ENCODE data around the gene TESK2. TPM values are rescaled to one million over a fixed set of nuclear protein-coding genes. Genes with fewer than 3 reads are reported as not detected.
A peak's percentile ranks its signal among the peaks of the same experiment; 100 is the strongest.
"Not testable (repeated sequence)": the region's sequence is repeated elsewhere in the genome, so short reads cannot be mapped to it uniquely, and the experiment has no call there.

The TESK2 gene
- total RNA-seq, 2 donors from 2014 or later: 5.9 to 8.8 TPM

DNA sequence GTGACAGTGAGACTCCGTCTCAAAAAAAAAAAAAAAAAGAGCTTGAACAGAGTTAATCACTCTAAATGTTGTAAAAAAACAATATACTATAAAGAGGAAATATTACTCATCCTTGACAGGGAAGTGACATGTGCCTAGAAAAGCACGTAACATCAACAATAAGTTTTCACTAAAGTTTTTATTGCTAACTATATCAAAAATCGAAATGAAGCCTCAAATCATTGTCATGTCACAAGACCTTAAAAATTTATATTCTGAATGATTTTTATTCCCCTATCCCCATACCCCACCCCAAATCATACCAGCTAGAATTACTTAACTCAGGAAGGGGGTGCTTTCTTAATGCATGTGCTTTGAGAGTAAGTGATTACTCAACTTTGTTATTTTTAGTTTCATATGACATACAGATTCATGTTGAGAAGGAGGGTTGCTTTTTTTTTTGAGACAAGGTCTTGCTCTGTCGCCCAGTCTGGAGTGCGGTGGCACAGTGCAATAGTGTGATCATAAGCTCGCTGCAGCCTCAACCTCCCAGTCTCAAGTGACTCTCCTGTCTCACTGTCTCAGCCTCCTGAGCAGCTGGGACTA is 97.2 kb downstream of the TESK2 start:
- H3K36me3 Mint-ChIP-seq (ENCODE audit: insufficient read depth in 2 of 2): no peaks in the 10 kb centered on the region
- H3K4me3 Mint-ChIP-seq: peak overlapping the region in 1 of 2 donors; percentile 36
- no peaks in the 10 kb centered on the region for H3K27me3 Mint-ChIP-seq (ENCODE audit: low read depth)
- no peaks in the 10 kb centered on the region for H3K9me3 Mint-ChIP-seq
- peak overlapping the region; percentile 89 for H3K27ac Mint-ChIP-seq
- ATAC-seq (replicated peaks in 1 of 2): peak; percentile 87 to 88
- DNase-seq: peak; percentile 9 to 25
- peaks cover 14% of the 10 kb centered on the region for H3K4me1 Mint-ChIP-seq (ENCODE audit: low read depth)

DNA sequence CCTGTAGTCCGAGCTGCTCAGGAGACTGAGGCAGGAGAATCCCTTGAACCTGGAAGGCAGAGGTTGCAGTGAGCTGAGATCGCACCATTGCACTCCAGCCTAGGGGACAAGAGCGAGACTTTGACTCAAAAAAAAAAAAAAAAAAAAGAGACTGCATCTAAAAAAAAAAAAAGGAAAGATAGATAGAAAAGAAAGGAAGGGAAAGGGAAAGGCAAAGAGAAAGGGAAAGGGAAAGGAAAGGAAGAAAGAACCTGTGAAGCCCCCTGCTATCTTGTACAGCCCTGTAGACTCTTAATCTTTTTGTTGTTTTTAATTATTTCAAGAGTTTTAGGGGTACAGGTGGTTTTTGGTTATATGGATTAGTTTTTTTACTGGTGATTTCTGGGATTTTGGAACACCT is 104.7 kb downstream of the TESK2 start:
- Mint-ChIP-seq H3K27ac (no peak overlapping the region), H3K4me3 (no peak overlapping the region), H3K9me3 (no peaks in the 10 kb centered on the region), H3K27me3 (ENCODE audit: low read depth) (no peaks in the 10 kb centered on the region), H3K4me1 (ENCODE audit: low read depth) (no peaks in the 10 kb centered on the region), H3K36me3 (ENCODE audit: insufficient read depth in 2 of 2) (no peaks in the 10 kb centered on the region)
- ATAC-seq (replicated peaks in 1 of 2) (no peak), DNase-seq (no peak)

DNA sequence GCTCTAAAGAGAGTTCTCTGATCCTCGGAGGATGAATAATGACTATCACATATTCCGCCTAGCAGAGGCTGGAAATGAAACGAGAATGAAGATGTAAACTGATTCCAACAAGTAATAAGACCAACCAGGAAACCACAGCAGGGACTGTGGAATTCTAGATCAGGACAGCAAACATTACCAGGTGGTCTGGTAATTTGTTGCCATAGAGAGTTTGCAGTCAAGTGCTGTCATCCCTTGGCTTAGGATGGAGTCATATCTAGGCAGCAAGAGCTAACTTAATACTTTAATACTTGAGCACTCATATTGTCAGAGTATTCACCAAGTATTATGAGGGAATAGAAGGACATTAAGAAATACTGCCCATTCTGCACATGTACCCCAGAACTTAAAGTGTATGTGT is 105.7 kb downstream of the TESK2 start:
- no peak for ATAC-seq (replicated peaks in 1 of 2)

GRCh38 chr1:45384213-45384612 is 106.8 kb downstream of the TESK2 start:
- not testable (repeated sequence) for H3K9me3 Mint-ChIP-seq; H3K27ac Mint-ChIP-seq; ATAC-seq (replicated peaks in 1 of 2); H3K4me1 Mint-ChIP-seq (ENCODE audit: low read depth); DNase-seq; H3K36me3 Mint-ChIP-seq (ENCODE audit: insufficient read depth in 2 of 2); H3K27me3 Mint-ChIP-seq (ENCODE audit: low read depth); H3K4me3 Mint-ChIP-seq

More for the DNA sequence above, 105.7 kb downstream of the TESK2 start:
- no peak overlapping the region for H3K4me3 Mint-ChIP-seq
- no peaks in the 10 kb centered on the region for H3K4me1 Mint-ChIP-seq (ENCODE audit: low read depth)
- H3K27me3 Mint-ChIP-seq (ENCODE audit: low read depth): no peaks in the 10 kb centered on the region
- H3K36me3 Mint-ChIP-seq (ENCODE audit: insufficient read depth in 2 of 2): no peaks in the 10 kb centered on the region
- H3K9me3 Mint-ChIP-seq: no peaks in the 10 kb centered on the region
- H3K27ac Mint-ChIP-seq: no peak overlapping the region
- DNase-seq: no peak

DNA sequence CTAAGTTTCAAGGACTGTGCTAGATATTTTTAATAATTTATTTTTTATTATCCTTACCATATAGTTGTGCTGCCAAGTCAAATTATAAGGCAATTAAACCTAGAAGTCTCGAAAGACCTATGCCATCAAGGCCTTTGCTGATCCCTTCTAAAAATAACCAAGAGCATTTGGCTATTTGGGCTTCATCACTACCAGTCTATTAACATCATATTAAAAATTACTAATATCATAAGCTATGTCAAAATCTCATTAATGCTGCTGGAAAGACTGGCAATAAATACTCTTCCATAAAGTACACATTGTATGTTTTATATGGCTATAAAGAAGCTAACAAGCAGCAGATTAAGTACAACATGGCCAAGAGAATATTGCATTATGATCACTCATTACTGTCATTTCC is 107.8 kb downstream of the TESK2 start:
- no peak overlapping the region for H3K27ac Mint-ChIP-seq
- H3K36me3 Mint-ChIP-seq (ENCODE audit: insufficient read depth in 2 of 2): no peaks in the 10 kb centered on the region
- no peak overlapping the region for H3K4me3 Mint-ChIP-seq
- no peak for ATAC-seq (replicated peaks in 1 of 2)
- DNase-seq: no peak
- H3K9me3 Mint-ChIP-seq: no peaks in the 10 kb centered on the region
- H3K4me1 Mint-ChIP-seq (ENCODE audit: low read depth): no peaks in the 10 kb centered on the region
- no peaks in the 10 kb centered on the region for H3K27me3 Mint-ChIP-seq (ENCODE audit: low read depth)

- Mint-ChIP-seq H3K4me3 (no peak overlapping the region), H3K9me3 (no peaks in the 10 kb centered on the region), H3K27ac (no peak overlapping the region), H3K36me3 (ENCODE audit: insufficient read depth in 2 of 2) (no peaks in the 10 kb centered on the region), H3K4me1 (ENCODE audit: low read depth) (no peaks in the 10 kb centered on the region), H3K27me3 (ENCODE audit: low read depth) (no peaks in the 10 kb centered on the region)
- ATAC-seq (replicated peaks in 1 of 2): no peak
- no peak for DNase-seq
Measured at GRCh38 chr1:45381243-45381642, 109.7 kb downstream of the TESK2 start.

- Mint-ChIP-seq H3K36me3 (ENCODE audit: insufficient read depth in 2 of 2) (no peaks in the 10 kb centered on the region), H3K4me3 (no peak overlapping the region), H3K4me1 (ENCODE audit: low read depth) (no peaks in the 10 kb centered on the region), H3K27ac (no peak overlapping the region), H3K27me3 (ENCODE audit: low read depth) (no peaks in the 10 kb centered on the region), H3K9me3 (no peaks in the 10 kb centered on the region)
- DNase-seq (no peak), ATAC-seq (replicated peaks in 1 of 2) (no peak)
Measured at GRCh38 chr1:45380730-45381129, 110.2 kb downstream of the TESK2 start.

- Mint-ChIP-seq H3K9me3 (no peaks in the 10 kb centered on the region), H3K27me3 (ENCODE audit: low read depth) (no peaks in the 10 kb centered on the region), H3K36me3 (ENCODE audit: insufficient read depth in 2 of 2) (no peaks in the 10 kb centered on the region), H3K27ac (no peak overlapping the region), H3K4me3 (no peak overlapping the region), H3K4me1 (ENCODE audit: low read depth) (peaks cover 4% of the 10 kb centered on the region)
- DNase-seq (no peak), ATAC-seq (replicated peaks in 1 of 2) (no peak)
Measured at GRCh38 chr1:45380125-45380524, 110.8 kb downstream of the TESK2 start.

DNA sequence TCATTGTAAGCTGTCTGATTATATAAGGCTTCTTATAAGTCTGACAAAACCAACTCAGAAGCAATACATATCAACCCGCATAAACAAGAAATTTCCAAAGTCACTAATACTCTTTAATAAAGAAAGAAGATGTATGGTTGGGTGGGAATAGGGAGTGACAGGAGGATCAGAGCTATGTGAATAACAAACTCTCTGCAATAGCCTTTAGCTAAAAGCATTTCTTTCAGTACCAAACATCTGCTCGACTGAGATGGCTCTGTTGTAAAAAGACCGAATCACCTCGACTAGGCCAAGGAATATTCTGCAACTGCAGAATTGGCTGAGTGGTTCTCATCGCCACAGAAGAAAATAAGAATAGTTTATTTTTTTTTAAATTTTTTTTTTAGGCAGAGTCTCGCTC is 111.4 kb downstream of the TESK2 start:
- no peaks in the 10 kb centered on the region for H3K36me3 Mint-ChIP-seq (ENCODE audit: insufficient read depth in 2 of 2)
- no peak overlapping the region for H3K27ac Mint-ChIP-seq
- DNase-seq: no peak
- H3K4me1 Mint-ChIP-seq (ENCODE audit: low read depth): peaks cover 8% of the 10 kb centered on the region
- no peaks in the 10 kb centered on the region for H3K9me3 Mint-ChIP-seq
- H3K27me3 Mint-ChIP-seq (ENCODE audit: low read depth): no peaks in the 10 kb centered on the region
- no peak for ATAC-seq (replicated peaks in 1 of 2)
- no peak overlapping the region for H3K4me3 Mint-ChIP-seq

DNA sequence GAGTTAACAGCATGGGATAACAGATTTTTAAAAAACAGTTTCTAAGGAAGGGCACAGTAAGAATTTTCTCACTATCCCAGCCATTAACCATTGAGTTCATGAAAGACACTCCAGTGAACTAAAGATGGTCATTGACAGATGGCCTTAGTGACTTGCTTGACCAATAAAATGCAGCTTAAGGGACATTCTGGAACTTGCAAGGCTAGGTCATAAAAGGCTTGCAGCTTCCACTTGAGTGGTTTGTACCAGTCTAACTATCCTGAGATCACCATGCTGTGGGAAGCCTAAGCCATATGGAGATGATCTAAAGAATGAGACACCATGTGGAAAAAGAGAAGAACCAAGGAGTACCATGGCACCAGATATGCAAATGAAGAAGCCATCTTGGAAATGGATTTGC is 112.8 kb downstream of the TESK2 start:
- Mint-ChIP-seq H3K4me1 (ENCODE audit: low read depth) (peaks cover 8% of the 10 kb centered on the region), H3K9me3 (no peaks in the 10 kb centered on the region), H3K36me3 (ENCODE audit: insufficient read depth in 2 of 2) (no peaks in the 10 kb centered on the region), H3K27ac (no peak overlapping the region), H3K4me3 (no peak overlapping the region), H3K27me3 (ENCODE audit: low read depth) (no peaks in the 10 kb centered on the region)
- DNase-seq (no peak), ATAC-seq (replicated peaks in 1 of 2) (no peak)

DNA sequence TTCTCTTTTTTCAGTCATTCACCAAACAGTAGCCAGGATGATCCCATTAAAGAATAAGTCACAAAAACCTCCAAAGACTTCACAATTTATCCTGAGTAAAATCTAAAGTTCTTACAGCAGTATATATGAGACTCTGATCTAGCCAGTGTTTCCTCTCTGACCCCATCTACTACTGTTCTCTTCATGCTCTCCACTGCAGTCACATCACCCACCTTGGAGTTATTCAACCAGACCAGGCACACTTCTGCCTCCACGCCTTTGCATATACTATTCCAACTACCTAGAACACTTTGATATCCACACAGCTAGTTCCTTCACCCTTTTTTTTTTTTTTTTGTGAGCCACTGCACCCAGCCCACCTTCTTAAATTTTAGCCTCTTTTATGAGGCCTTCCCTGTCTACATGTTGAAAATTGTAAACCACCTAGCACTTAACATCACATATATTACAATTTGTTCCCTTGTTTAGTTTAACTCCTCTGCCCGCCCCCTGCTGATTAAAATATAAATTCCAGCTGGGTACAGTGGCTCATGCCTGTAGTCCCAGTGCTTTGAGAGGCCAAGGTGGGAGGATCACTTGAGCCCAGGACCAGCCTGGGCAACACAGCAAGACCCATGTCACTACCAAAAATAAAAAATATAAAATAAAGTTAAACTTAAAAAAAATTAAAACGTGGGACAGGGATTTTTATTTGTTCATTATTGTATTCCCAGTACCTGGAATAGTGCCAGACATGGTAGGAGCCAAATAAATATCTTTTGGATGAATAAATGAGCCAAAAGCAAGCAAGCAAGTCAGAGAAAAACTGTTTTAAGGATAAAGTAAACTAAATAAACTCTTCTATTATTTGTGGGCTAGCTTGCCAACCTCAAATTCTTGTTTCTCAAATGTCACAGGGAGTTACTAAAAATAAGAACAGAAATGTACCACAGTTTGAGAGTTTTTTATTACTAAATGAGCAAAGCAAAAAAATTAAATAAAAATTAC is 115.6 kb downstream of the TESK2 start:
- no peaks in the 10 kb centered on the region for H3K36me3 Mint-ChIP-seq (ENCODE audit: insufficient read depth in 2 of 2)
- peak overlapping the region; percentile 30 for H3K27ac Mint-ChIP-seq
- peaks cover 8% of the 10 kb centered on the region for H3K4me1 Mint-ChIP-seq (ENCODE audit: low read depth)
- no peak overlapping the region for H3K4me3 Mint-ChIP-seq
- DNase-seq (no peak), ATAC-seq (replicated peaks in 1 of 2) (no peak)
- H3K27me3 Mint-ChIP-seq (ENCODE audit: low read depth): no peaks in the 10 kb centered on the region
- no peaks in the 10 kb centered on the region for H3K9me3 Mint-ChIP-seq

- Mint-ChIP-seq H3K4me1 (ENCODE audit: low read depth) (peaks cover 8% of the 10 kb centered on the region), H3K9me3 (no peaks in the 10 kb centered on the region), H3K4me3 (no peak overlapping the region), H3K36me3 (ENCODE audit: insufficient read depth in 2 of 2) (no peaks in the 10 kb centered on the region), H3K27me3 (ENCODE audit: low read depth) (no peaks in the 10 kb centered on the region), H3K27ac (no peak overlapping the region)
- DNase-seq (no peak), ATAC-seq (replicated peaks in 1 of 2) (no peak)
Measured at GRCh38 chr1:45373573-45373972, 117.4 kb downstream of the TESK2 start.

DNA sequence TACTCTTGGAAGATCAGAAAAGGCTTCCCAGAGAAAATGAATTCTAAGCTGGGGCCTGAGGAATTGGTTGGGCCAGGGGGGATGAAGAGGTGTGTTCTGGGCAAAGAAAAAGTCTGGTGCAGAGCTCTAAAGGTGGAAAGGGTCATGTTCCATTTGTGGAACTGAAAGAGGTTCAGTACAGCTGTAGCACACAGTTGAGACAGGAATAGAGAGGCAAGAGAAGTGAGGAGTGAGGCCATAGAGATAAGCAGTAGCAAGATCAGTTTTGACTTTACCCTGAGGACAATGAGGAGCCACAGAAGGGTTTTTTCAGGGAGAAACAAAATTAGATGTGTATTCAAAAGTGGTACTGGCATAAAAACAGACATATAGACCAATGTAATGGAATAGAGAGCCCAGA is 120.4 kb downstream of the TESK2 start:
- ATAC-seq (replicated peaks in 1 of 2) (no peak), DNase-seq (no peak)
- Mint-ChIP-seq H3K27me3 (ENCODE audit: low read depth) (no peaks in the 10 kb centered on the region), H3K36me3 (ENCODE audit: insufficient read depth in 2 of 2) (no peaks in the 10 kb centered on the region), H3K9me3 (no peaks in the 10 kb centered on the region), H3K4me3 (no peak overlapping the region), H3K27ac (no peak overlapping the region), H3K4me1 (ENCODE audit: low read depth) (peaks cover 8% of the 10 kb centered on the region)

All from activated T-cell treated with anti-CD3 and anti-CD28 coated beads, Interleukin-2, amount 50 U/mL, for 72 hours (primary cell).